Choroid plexus epithelial cell (primary cell): ENCODE results near the gene MPHOSPH9.

Experiments
- DNase-seq: peaks from one replicate; pipeline ENCODE4 v3.0.0-alpha.2; 2010; ENCODE audit warnings: low read depth
- H3K4me3 ChIP-seq: 2 replicates; pipeline ENCODE4 v1.5.1; 2011; ENCODE audit warnings: low read depth, mild to moderate bottlenecking, control low read depth, low read length, moderate library complexity
- CTCF ChIP-seq: conservative IDR thresholded peaks from 2 replicates; pipeline ENCODE4 v1.5.1; 2011; ENCODE audit warnings: low read depth, mild to moderate bottlenecking, control low read depth, inconsistent platforms, low read length, moderate library complexity

Gene MPHOSPH9

GRCh38 chr12:123133701-123134100 lies 99.2 kb downstream of the MPHOSPH9 start:
- DNase-seq: no peak
- H3K4me3 ChIP-seq: no peak overlapping the region
- no peak for TF ChIP-seq CTCF

- DNase-seq: no peak
- H3K4me3 ChIP-seq: no peak overlapping the region
- no peak for TF ChIP-seq CTCF
These were observed 99.9 kb downstream of the MPHOSPH9 start for GRCh38 chr12:123132951-123133619.

- no peak overlapping the region for H3K4me3 ChIP-seq
- no peak for DNase-seq
- TF ChIP-seq CTCF: no peak
These were observed 101.0 kb downstream of the MPHOSPH9 start for GRCh38 chr12:123131879-123132402.

- H3K4me3 ChIP-seq: no peak overlapping the region
- TF ChIP-seq CTCF: no peak
- peak; percentile 42 for DNase-seq
These were observed 101.6 kb downstream of the MPHOSPH9 start for GRCh38 chr12:123131291-123131832.

GRCh38 chr12:123129621-123130020 lies 103.3 kb downstream of the MPHOSPH9 start:
- H3K4me3 ChIP-seq: no peak overlapping the region
- DNase-seq: no peak
- TF ChIP-seq CTCF: no peak

- no peak overlapping the region for H3K4me3 ChIP-seq
- DNase-seq: no peak
- no peak for TF ChIP-seq CTCF
These were observed 105.8 kb downstream of the MPHOSPH9 start for GRCh38 chr12:123127182-123127495.
